ENCODE results near the gene CAPN14.

Gene CAPN14

GRCh38 chr2:31255911-31256571, 38.7 kb upstream of the CAPN14 start:
- Histone ChIP-seq H4K91ac (ENCODE audit: low read depth, low read length, poor library complexity) (no peak overlapping the region), H2AK5ac (ENCODE audit: low read depth, low read length) (no peak overlapping the region), H4K8ac (ENCODE audit: low read depth, low read length) (peak overlapping the region; percentile 5), H3K4ac (ENCODE audit: low read length) (no peak overlapping the region), H3K14ac (ENCODE audit: low read length) (peak overlapping the region; percentile 5), H3K9ac (ENCODE audit: low read depth, low read length, poor library complexity) (peak overlapping the region; percentile 44), H3K4me2 (ENCODE audit: insufficient read depth, low read length, poor library complexity, severe bottlenecking) (no peak overlapping the region), H3K79me1 (ENCODE audit: low read depth, low read length) (no peaks in the 10 kb centered on the region), H3K23ac (ENCODE audit: low read depth, low read length, poor library complexity) (no peak overlapping the region), H2BK15ac (ENCODE audit: low read length) (no peak overlapping the region), H3K9me3 (replicated peaks in 1 of 2; ENCODE audit: control insufficient read depth in 2 of 2, insufficient read depth in 1 of 2, low read depth in 1 of 2, low read length in 2 of 2) (no peaks in the 10 kb centered on the region), H2BK5ac (ENCODE audit: low read length) (no peak overlapping the region), H3K27ac (replicated peaks; ENCODE audit: low read length) (no peak overlapping the region), H3K4me1 (ENCODE audit: control insufficient read depth in 2 of 2, insufficient read depth in 1 of 2, low read depth in 1 of 2, low read length in 2 of 2) (peaks cover 4 to 8% of the 10 kb centered on the region in 2 donors), H2BK120ac (ENCODE audit: low read depth, low read length) (no peak overlapping the region), H3K18ac (ENCODE audit: low read length) (no peak overlapping the region), H2BK12ac (ENCODE audit: low read length) (no peak overlapping the region), H2AFZ (ENCODE audit: low read length) (no peak overlapping the region), H3K27me3 (ENCODE audit: control insufficient read depth in 3 of 3, insufficient read depth in 3 of 3, low read depth in 1 of 3, low read length in 3 of 3) (no peaks in the 10 kb centered on the region), H3K36me3 (replicated peaks in 1 of 2; ENCODE audit: control insufficient read depth in 2 of 2, insufficient read depth in 2 of 2, low read length in 2 of 2) (no peaks in the 10 kb centered on the region), H3K4me3 (ENCODE audit: low read length in 2 of 2) (peak overlapping the region in 1 of 2 donors; percentile 7)
- DNase-seq (ENCODE audit: low spot score) = no peak
- no CpG with 5 or more reads among the region's 11 CpGs for WGBS, 2 donors (ENCODE audit: extremely low coverage in 2 of 2, insufficient read length in 2 of 2, insufficient replicate concordance in 1 of 2)

DNA sequence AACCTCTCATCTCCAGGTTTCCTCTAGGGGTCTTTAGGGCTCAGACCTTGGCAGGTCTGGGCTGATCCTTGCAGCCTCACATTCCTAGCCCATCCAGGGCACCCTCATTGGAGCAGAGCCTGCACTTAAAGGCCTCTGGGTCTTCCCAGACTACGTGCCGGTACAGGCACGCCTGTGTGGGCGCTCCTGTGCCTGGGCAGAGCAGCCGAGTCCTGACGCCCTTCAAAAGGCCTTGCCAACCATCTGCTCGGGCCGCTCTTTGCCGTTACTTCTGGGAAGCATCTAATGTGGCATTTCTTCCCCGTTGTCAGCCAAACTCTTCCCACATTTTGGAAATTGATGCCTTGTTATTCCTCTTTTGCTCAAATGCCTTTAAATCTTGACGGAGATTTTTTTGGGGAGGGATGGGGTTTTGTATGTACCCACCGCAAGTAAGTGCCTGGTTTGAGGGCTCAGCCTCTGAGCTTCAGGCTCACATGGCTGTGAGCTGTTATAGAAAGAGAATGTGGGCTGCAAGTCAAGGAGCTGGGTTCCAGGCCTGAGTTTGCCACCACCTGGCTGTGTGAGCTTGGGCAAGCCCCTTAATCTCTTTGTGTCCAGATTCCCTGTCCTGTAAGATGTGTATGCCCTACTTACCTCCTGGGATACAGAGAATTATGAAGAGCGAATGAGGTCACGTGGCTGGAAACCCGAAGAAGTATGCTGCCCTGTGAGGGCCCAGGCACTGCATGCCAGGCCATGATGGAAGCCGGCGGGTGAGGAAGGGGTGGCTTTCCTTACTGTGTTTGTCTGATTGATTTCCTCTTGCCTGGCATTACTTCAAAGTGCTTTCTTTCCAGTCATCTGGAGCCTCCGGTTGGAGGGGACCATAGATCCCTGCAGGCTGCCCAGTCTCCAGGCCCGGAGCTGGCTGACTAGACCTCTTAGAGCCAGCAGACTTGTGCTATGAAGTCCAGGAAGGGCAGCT, 37.2 kb upstream of the CAPN14 start:
- H3K27ac ChIP-seq (replicated peaks; ENCODE audit: low read length) = no peak overlapping the region
- no peak overlapping the region for H3K4ac ChIP-seq (ENCODE audit: low read length)
- no peak overlapping the region for H2BK15ac ChIP-seq (ENCODE audit: low read length)
- peak overlapping the region; percentile 76 for H3K23ac ChIP-seq (ENCODE audit: low read depth, low read length, poor library complexity)
- peak overlapping the region; percentile 29 for H2BK5ac ChIP-seq (ENCODE audit: low read length)
- H3K27me3 ChIP-seq (ENCODE audit: control insufficient read depth in 3 of 3, insufficient read depth in 3 of 3, low read depth in 1 of 3, low read length in 3 of 3) = no peaks in the 10 kb centered on the region
- no peak overlapping the region for H3K18ac ChIP-seq (ENCODE audit: low read length)
- H3K36me3 ChIP-seq (replicated peaks in 1 of 2; ENCODE audit: control insufficient read depth in 2 of 2, insufficient read depth in 2 of 2, low read length in 2 of 2) = peaks cover 0 to 2% of the 10 kb centered on the region in 2 donors
- no peak overlapping the region for H4K91ac ChIP-seq (ENCODE audit: low read depth, low read length, poor library complexity)
- no peak overlapping the region for H4K8ac ChIP-seq (ENCODE audit: low read depth, low read length)
- no peak overlapping the region for H2AK5ac ChIP-seq (ENCODE audit: low read depth, low read length)
- H3K4me2 ChIP-seq (ENCODE audit: insufficient read depth, low read length, poor library complexity, severe bottlenecking) = no peak overlapping the region
- no peak overlapping the region for H2BK120ac ChIP-seq (ENCODE audit: low read depth, low read length)
- no peak overlapping the region for H3K14ac ChIP-seq (ENCODE audit: low read length)
- no peak for DNase-seq (ENCODE audit: low spot score)
- H3K4me1 ChIP-seq (ENCODE audit: control insufficient read depth in 2 of 2, insufficient read depth in 1 of 2, low read depth in 1 of 2, low read length in 2 of 2) = peaks cover 4 to 8% of the 10 kb centered on the region in 2 donors
- no CpG with 5 or more reads among the region's 19 CpGs for WGBS, 2 donors (ENCODE audit: extremely low coverage in 2 of 2, insufficient read length in 2 of 2, insufficient replicate concordance in 1 of 2)
- no peaks in the 10 kb centered on the region for H3K9me3 ChIP-seq (replicated peaks in 1 of 2; ENCODE audit: control insufficient read depth in 2 of 2, insufficient read depth in 1 of 2, low read depth in 1 of 2, low read length in 2 of 2)
- H2AFZ ChIP-seq (ENCODE audit: low read length) = no peak overlapping the region
- no peaks in the 10 kb centered on the region for H3K79me1 ChIP-seq (ENCODE audit: low read depth, low read length)
- no peak overlapping the region for H3K9ac ChIP-seq (ENCODE audit: low read depth, low read length, poor library complexity)
- no peak overlapping the region for H2BK12ac ChIP-seq (ENCODE audit: low read length)
- H3K4me3 ChIP-seq (ENCODE audit: low read length in 2 of 2) = no peak overlapping the region

DNA sequence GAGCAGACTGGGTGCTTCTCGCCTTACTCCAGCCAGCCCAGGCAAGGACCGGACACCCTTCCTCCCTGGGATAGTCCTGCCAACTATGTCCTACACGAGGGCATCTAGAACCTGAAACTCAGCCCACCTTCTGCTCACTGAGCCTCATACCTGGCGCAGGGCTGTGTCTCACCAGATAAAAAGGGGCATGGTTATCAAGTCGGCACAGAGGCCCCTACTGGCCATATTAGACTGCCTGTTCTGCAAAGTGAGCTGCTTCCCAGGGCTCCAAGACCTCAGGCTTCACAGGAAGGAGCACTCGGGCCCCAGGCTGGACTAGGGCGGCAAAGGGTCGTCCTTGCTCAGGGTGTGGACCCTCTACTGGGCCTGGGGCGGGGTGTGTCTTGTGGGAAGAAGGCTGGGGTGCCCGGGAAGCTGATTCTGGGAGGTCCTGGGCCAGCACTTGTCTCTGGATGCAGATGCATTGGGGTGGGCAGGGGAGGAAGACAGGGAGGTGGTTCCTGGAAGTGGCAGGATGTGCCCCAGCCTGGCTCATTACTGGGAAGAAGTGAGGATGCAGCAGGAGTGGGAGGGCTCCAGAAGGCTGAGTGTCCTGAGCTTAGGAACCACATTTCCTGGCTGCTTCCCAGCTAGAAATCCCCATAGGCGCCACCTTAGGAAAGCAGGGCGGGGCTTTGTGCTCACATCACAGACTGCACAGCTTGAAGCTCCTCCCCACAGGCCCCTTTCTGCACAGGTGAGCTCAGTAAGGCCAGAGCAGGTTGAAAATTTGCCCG, 36.2 kb upstream of the CAPN14 start:
- DNase-seq (ENCODE audit: low spot score) = no peak
- no peaks in the 10 kb centered on the region for H3K9me3 ChIP-seq (replicated peaks in 1 of 2; ENCODE audit: control insufficient read depth in 2 of 2, insufficient read depth in 1 of 2, low read depth in 1 of 2, low read length in 2 of 2)
- no peak overlapping the region for H2BK15ac ChIP-seq (ENCODE audit: low read length)
- peaks cover 0 to 6% of the 10 kb centered on the region in 2 donors for H3K36me3 ChIP-seq (replicated peaks in 1 of 2; ENCODE audit: control insufficient read depth in 2 of 2, insufficient read depth in 2 of 2, low read length in 2 of 2)
- H4K91ac ChIP-seq (ENCODE audit: low read depth, low read length, poor library complexity) = no peak overlapping the region
- peak overlapping the region; percentile 35 for H3K18ac ChIP-seq (ENCODE audit: low read length)
- H2BK5ac ChIP-seq (ENCODE audit: low read length) = peak overlapping the region; percentile 29
- no peak overlapping the region for H2BK120ac ChIP-seq (ENCODE audit: low read depth, low read length)
- H3K79me1 ChIP-seq (ENCODE audit: low read depth, low read length) = no peaks in the 10 kb centered on the region
- no peak overlapping the region for H3K14ac ChIP-seq (ENCODE audit: low read length)
- H3K4me3 ChIP-seq (ENCODE audit: low read length in 2 of 2) = no peak overlapping the region
- no peak overlapping the region for H2AFZ ChIP-seq (ENCODE audit: low read length)
- no peak overlapping the region for H3K27ac ChIP-seq (replicated peaks; ENCODE audit: low read length)
- WGBS, 2 donors (ENCODE audit: extremely low coverage in 2 of 2, insufficient read length in 2 of 2, insufficient replicate concordance in 1 of 2) = no CpG with 5 or more reads among the region's 13 CpGs
- no peak overlapping the region for H3K9ac ChIP-seq (ENCODE audit: low read depth, low read length, poor library complexity)
- H4K8ac ChIP-seq (ENCODE audit: low read depth, low read length) = no peak overlapping the region
- no peak overlapping the region for H2AK5ac ChIP-seq (ENCODE audit: low read depth, low read length)
- peaks cover 4 to 8% of the 10 kb centered on the region in 2 donors for H3K4me1 ChIP-seq (ENCODE audit: control insufficient read depth in 2 of 2, insufficient read depth in 1 of 2, low read depth in 1 of 2, low read length in 2 of 2)
- peak overlapping the region; percentile 21 for H3K23ac ChIP-seq (ENCODE audit: low read depth, low read length, poor library complexity)
- no peak overlapping the region for H3K4me2 ChIP-seq (ENCODE audit: insufficient read depth, low read length, poor library complexity, severe bottlenecking)
- no peaks in the 10 kb centered on the region for H3K27me3 ChIP-seq (ENCODE audit: control insufficient read depth in 3 of 3, insufficient read depth in 3 of 3, low read depth in 1 of 3, low read length in 3 of 3)
- no peak overlapping the region for H2BK12ac ChIP-seq (ENCODE audit: low read length)
- H3K4ac ChIP-seq (ENCODE audit: low read length) = no peak overlapping the region
